ENCODE data around the gene C12orf56. TPM values are rescaled to one million over a fixed set of nuclear protein-coding genes. Genes with fewer than 3 reads are reported as not detected.

Gene C12orf56
- total RNA-seq (2022; extraction: Qiagen RNA extraction) = 0.02 to 0.17 TPM (median 0.05 TPM) in 4 of 5 replicates, not detected in the other

GRCh38 chr12:64390275-64390851, at the start of gene C12orf56:
Gene C12orf56 (minus strand): TSS chr12:64390758. CDS start chr12:64390565, 193 bp downstream.

GRCh38 chr12:64403707-64404469, 13.3 kb upstream of the C12orf56 start, which contains the start of gene XPOT:
Gene XPOT (plus strand): TSS chr12:64404392. CDS start chr12:64410036, 5,644 bp downstream.

GRCh38 chr12:64222009-64222765, 168.4 kb downstream of the C12orf56 start, which contains the start of gene KICS2:
Gene KICS2 (minus strand): TSS chr12:64222296. CDS start chr12:64222237, 59 bp downstream.

Other genes starting within 250 kb of the C12orf56 start
- 7.0 to 8.8 TPM (median 8.2 TPM) in 5 replicates for gene KICS2, start 168.5 kb downstream of the C12orf56 start, total RNA-seq (2022; extraction: Qiagen RNA extraction)
- gene XPOT, start 13.6 kb upstream of the C12orf56 start, total RNA-seq (2022; extraction: Qiagen RNA extraction) = 37.9 to 44.6 TPM (median 40.2 TPM) in 5 replicates
- gene TBK1, start 61.4 kb upstream of the C12orf56 start, total RNA-seq (2022; extraction: Qiagen RNA extraction) = 18.1 to 24.5 TPM (median 21.8 TPM) in 5 replicates
- 17.7 to 23.3 TPM (median 19.4 TPM) in 5 replicates for gene RASSF3, start 219.7 kb upstream of the C12orf56 start, total RNA-seq (2022; extraction: Qiagen RNA extraction)

Data from A549 treated with AZD2906 at 1 μM for 4 hours (cell line).